H1 (cell line): Measurements from ENCODE around the gene SFXN1. TPM values are rescaled to one million over a fixed set of nuclear protein-coding genes. Genes with fewer than 3 reads are reported as not detected.

ENCODE experiments used
- CTCF ChIA-PET: fragments of 300-600 bp; sonication (Branson Sonifier 250); formaldehyde crosslinking; loops from one replicate; lab custom pipeline; 2021; ENCODE audit not compliant: partially characterized antibody; lab: Charles Lee
- POLR2A ChIA-PET: fragments of 300-600 bp; sonication (Branson Sonifier 250); formaldehyde crosslinking; loops from one replicate; lab custom pipeline; 2021; ENCODE audit warnings: inconsistent platforms; ENCODE audit not compliant: partially characterized antibody; lab: Charles Lee
- DNase-seq, 2 experiments: peaks; one replicate each; pipeline versions ENCODE4 v3.0.0 to v3.0.0-alpha.2; 2010 to 2022; ENCODE audit warnings: low spot score in 2 of 2, low read depth in 1 of 2, mixed read lengths in 1 of 2
- FAIRE-seq: peaks from 2 replicates; lab custom pipeline; 2011; peaks lifted over from hg19 to GRCh38; lab: Jason Lieb, UNC
- H2AFZ ChIP-seq: 2 replicates; pipeline ENCODE4 v1.8.1; 2012; ENCODE audit warnings: low read length, inconsistent platforms
- H2AK5ac ChIP-seq: 2 replicates; pipeline ENCODE4 v1.6.1; 2013; ENCODE audit warnings: low read depth, low read length
- H2BK120ac ChIP-seq: replicated peaks from 2 replicates; pipeline ENCODE3; 2013; ENCODE audit warnings: low read depth, low read length, inconsistent platforms
- H2BK12ac ChIP-seq: 2 replicates; pipeline ENCODE4 v1.6.1; 2013; ENCODE audit warnings: low read depth, low read length
- H2BK15ac ChIP-seq: 2 replicates; pipeline ENCODE4 v1.6.1; 2013; ENCODE audit warnings: low read length
- H2BK20ac ChIP-seq: 2 replicates; pipeline ENCODE4 v1.6.1; 2013; ENCODE audit warnings: low read length
- H2BK5ac ChIP-seq: 2 replicates; pipeline ENCODE4 v1.6.1; 2013; ENCODE audit warnings: low read depth, low read length
- H3K14ac ChIP-seq: 2 replicates; pipeline ENCODE4 v1.6.1; 2013; ENCODE audit warnings: inconsistent platforms; ENCODE audit not compliant: insufficient read length
- H3K18ac ChIP-seq: 2 replicates; pipeline ENCODE4 v1.6.1; 2013; ENCODE audit warnings: low read length; ENCODE audit errors: extremely low read depth
- H3K23ac ChIP-seq: 2 replicates; pipeline ENCODE4 v1.6.1; 2013; ENCODE audit warnings: inconsistent platforms; ENCODE audit not compliant: insufficient read length
- H3K23me2 ChIP-seq: 2 replicates; pipeline ENCODE4 v1.6.1; 2013; ENCODE audit warnings: low read depth, low read length
- H3K27ac ChIP-seq: 2 replicates; pipeline ENCODE4 v1.6.1; 2011; ENCODE audit warnings: low read depth, low read length, inconsistent platforms
- H3K27me3 ChIP-seq, 4 experiments: replicated peaks in 1 of 4; 1 replicate in 1 of 4; 2 replicates in 3 of 4; pipeline versions ENCODE4 v1.6.1 to v1.8.1; 2011 to 2013; ENCODE audit warnings: low read length in 3 of 4, mild to moderate bottlenecking in 3 of 4, inconsistent platforms in 2 of 4, mixed read lengths in 2 of 4, moderate library complexity in 1 of 4; ENCODE audit not compliant: control insufficient read depth in 3 of 4, insufficient read depth in 3 of 4; ENCODE audit errors: extremely low read depth in 1 of 4
- H3K36me3 ChIP-seq, 4 experiments: 2 replicates each; pipeline versions ENCODE4 v1.6.1 to v1.8.1; 2011 to 2013; ENCODE audit warnings: mild to moderate bottlenecking in 4 of 4, low read length in 3 of 4, moderate library complexity in 2 of 4, control low read depth in 1 of 4, inconsistent platforms in 1 of 4; ENCODE audit not compliant: insufficient read depth in 4 of 4, control insufficient read depth in 2 of 4
- H3K4ac ChIP-seq: replicated peaks from 2 replicates; pipeline ENCODE3; 2013; ENCODE audit warnings: low read length, low read depth, mixed read lengths, inconsistent platforms; ENCODE audit not compliant: insufficient read length
- H3K4me1 ChIP-seq, 4 experiments: replicated peaks in 1 of 4; 1 replicate in 1 of 4; 2 replicates in 3 of 4; pipeline versions ENCODE4 v1.6.1 to v1.8.1; 2011 to 2013; ENCODE audit warnings: low read length in 3 of 4, inconsistent platforms in 2 of 4, mixed read lengths in 1 of 4; ENCODE audit not compliant: insufficient read depth in 4 of 4, control insufficient read depth in 3 of 4
- H3K4me2 ChIP-seq, 2 experiments: 2 replicates each; pipeline versions ENCODE4 v1.6.1 to v1.8.1; 2011 to 2013; ENCODE audit warnings: low read depth in 2 of 2, low read length in 2 of 2, control low read depth in 1 of 2, inconsistent platforms in 1 of 2, mild to moderate bottlenecking in 1 of 2; ENCODE audit not compliant: insufficient read depth in 1 of 2
- H3K4me3 ChIP-seq, 4 experiments: fragments of 200-600, 300-600 bp in 1 of 4; sonication (generic), shearing (Covaris generic), sonication (Bioruptor Twin) in 1 of 4; 2 replicates each; pipeline versions ENCODE4 v1.5.1 to v1.8.1; 2011 to 2016; ENCODE audit warnings: low read length in 4 of 4, low read depth in 3 of 4, control low read depth in 2 of 4, inconsistent platforms in 2 of 4, mild to moderate bottlenecking in 2 of 4, mixed read lengths in 1 of 4, moderate library complexity in 1 of 4; ENCODE audit not compliant: insufficient read depth in 2 of 4; ENCODE audit errors: extremely low read depth in 1 of 4
- H3K56ac ChIP-seq: replicated peaks from 2 replicates; pipeline ENCODE3; 2013; ENCODE audit warnings: low read depth, mild to moderate bottlenecking, mixed read lengths, low read length, inconsistent platforms; ENCODE audit not compliant: insufficient read length
- H3K79me1 ChIP-seq: 2 replicates; pipeline ENCODE4 v1.6.1; 2013; ENCODE audit warnings: low read depth, low read length, control low read depth
- H3K79me2 ChIP-seq, 2 experiments: 2 replicates each; pipeline versions ENCODE4 v1.6.1 to v1.8.1; 2012 to 2013; ENCODE audit warnings: low read length in 2 of 2, mild to moderate bottlenecking in 2 of 2, inconsistent platforms in 1 of 2; ENCODE audit not compliant: insufficient read depth in 2 of 2, control insufficient read depth in 1 of 2
- H3K9ac ChIP-seq, 4 experiments: replicated peaks in 1 of 4; 1 replicate in 1 of 4; 2 replicates in 3 of 4; pipeline versions ENCODE4 v1.6.1 to v1.8.1; 2011 to 2013; ENCODE audit warnings: low read depth in 3 of 4, low read length in 3 of 4, control low read depth in 2 of 4, mild to moderate bottlenecking in 2 of 4, moderate library complexity in 2 of 4, inconsistent platforms in 1 of 4; ENCODE audit errors: extremely low read depth in 1 of 4
- H3K9me3 ChIP-seq, 2 experiments: 2 replicates each; pipeline versions ENCODE4 v1.6.1 to v1.8.1; 2012 to 2013; ENCODE audit warnings: mild to moderate bottlenecking in 2 of 2, moderate library complexity in 2 of 2, control low read depth in 1 of 2, inconsistent platforms in 1 of 2, low read depth in 1 of 2, low read length in 1 of 2, mixed read lengths in 1 of 2; ENCODE audit not compliant: insufficient read depth in 2 of 2
- H4K20me1 ChIP-seq, 2 experiments: replicated peaks in 1 of 2; 2 replicates each; pipeline versions ENCODE3 to v1.8.1; 2011 to 2013; ENCODE audit warnings: inconsistent platforms in 2 of 2, low read length in 2 of 2, mild to moderate bottlenecking in 1 of 2; ENCODE audit not compliant: insufficient read depth in 2 of 2, control insufficient read depth in 1 of 2
- H4K5ac ChIP-seq: 2 replicates; pipeline ENCODE4 v1.6.1; 2013; ENCODE audit warnings: low read length, low read depth, mixed read lengths, inconsistent platforms; ENCODE audit not compliant: insufficient read length
- H4K8ac ChIP-seq: 2 replicates; pipeline ENCODE4 v1.8.0; 2013; ENCODE audit warnings: mild to moderate bottlenecking, moderate library complexity, low read length, inconsistent platforms; ENCODE audit not compliant: insufficient read depth; ENCODE audit errors: extremely low read depth
- H4K91ac ChIP-seq: replicated peaks from 2 replicates; pipeline ENCODE3; 2013; ENCODE audit warnings: low read length, mixed read lengths, inconsistent platforms; ENCODE audit not compliant: insufficient read length
- ASH2L ChIP-seq: fragments of 200-600, 300-600 bp; sonication (generic); IDR thresholded peaks from one replicate; pipeline ENCODE4 v1.7.1; 2017; ENCODE audit warnings: low read length
- BCL11A ChIP-seq, 2 experiments: IDR thresholded peaks; one replicate each; pipeline ENCODE4 v1.6.1; 2011; ENCODE audit warnings: low read depth in 2 of 2, low read length in 2 of 2, mild to moderate bottlenecking in 2 of 2
- CHD1 ChIP-seq: IDR thresholded peaks from 2 replicates; pipeline ENCODE4 v1.6.1; 2012; ENCODE audit warnings: low read depth, low read length, improper control_type of control experiment
- CREB1 ChIP-seq: IDR thresholded peaks from 2 replicates; pipeline ENCODE4 v1.6.1; 2012; ENCODE audit warnings: inconsistent platforms
- GABPA ChIP-seq: IDR thresholded peaks from 2 replicates; pipeline ENCODE4 v1.6.1; 2011; ENCODE audit warnings: mild to moderate bottlenecking, low read length, moderate library complexity, borderline replicate concordance; ENCODE audit not compliant: insufficient read depth
- HDAC6 ChIP-seq: IDR thresholded peaks from one replicate; pipeline ENCODE4 v1.7.1; 2012; ENCODE audit warnings: low read depth, mild to moderate bottlenecking, inconsistent platforms, low read length, moderate library complexity
- KDM1A ChIP-seq: fragments of 200-600, 300-600 bp; sonication (generic); IDR thresholded peaks from 2 replicates; pipeline ENCODE4 v1.7.1; 2016; ENCODE audit warnings: mild to moderate bottlenecking, low read length, borderline replicate concordance
- KDM5A ChIP-seq: fragments of 200-600 bp; IDR thresholded peaks from 2 replicates; pipeline ENCODE4 v1.7.1; 2012; ENCODE audit warnings: mild to moderate bottlenecking, low read length, inconsistent platforms, mixed read lengths
- SAP30 ChIP-seq: fragments of 300-600 bp; sonication (generic); IDR thresholded peaks from 2 replicates; pipeline ENCODE4 v1.7.1; 2012; ENCODE audit warnings: low read length, moderate library complexity, mild to moderate bottlenecking, inconsistent platforms; ENCODE audit not compliant: insufficient read depth, insufficient replicate concordance
- SIN3A ChIP-seq, 2 experiments: IDR thresholded peaks in 1 of 2; conservative IDR thresholded peaks in 1 of 2; 2 replicates each; pipeline ENCODE4 v1.6.1; 2011 to 2012; ENCODE audit warnings: low read length in 2 of 2, improper control_type of control experiment in 1 of 2, low read depth in 1 of 2, mild to moderate bottlenecking in 1 of 2
- SRF ChIP-seq: IDR thresholded peaks from 2 replicates; pipeline ENCODE4 v1.6.1; 2011; ENCODE audit warnings: mild to moderate bottlenecking, low read depth, low read length, moderate library complexity
- SUZ12 ChIP-seq: fragments of 200-600 bp; sonication (generic); IDR thresholded peaks from 2 replicates; pipeline ENCODE4 v1.6.1; 2012; ENCODE audit warnings: mild to moderate bottlenecking, inconsistent platforms, low read length, moderate library complexity, mixed read lengths
- TBP ChIP-seq: IDR thresholded peaks from 2 replicates; pipeline ENCODE4 v1.6.1; 2011; ENCODE audit warnings: low read depth, low read length, improper control_type of control experiment
- TCF12 ChIP-seq: IDR thresholded peaks from 2 replicates; pipeline ENCODE4 v1.6.1; 2011; ENCODE audit warnings: low read depth, mild to moderate bottlenecking, low read length
- ZNF274 ChIP-seq: IDR thresholded peaks from 2 replicates; pipeline ENCODE4 v1.7.0; 2012; ENCODE audit warnings: low read length, borderline replicate concordance; ENCODE audit errors: extremely low read depth
- WGBS, 2 experiments: shearing (Covaris generic) in 1 of 2; methylation state at CpG; one replicate each; pipeline versions ENCODE4 v1.1.6 to v1.1.7; 2013 to 2015; ENCODE audit warnings: low lambda C conversion rate in 2 of 2, mixed read lengths in 2 of 2, inconsistent platforms in 1 of 2, low coverage in 1 of 2, missing lambda C conversion rate in 1 of 2; ENCODE audit not compliant: insufficient replicate concordance in 2 of 2, insufficient coverage in 1 of 2, insufficient read length in 1 of 2; ENCODE audit errors: extremely low coverage in 1 of 2, missing lambda C conversion rate in 1 of 2; 5-methylcytosine and 5-hydroxymethylcytosine counted together
- polyA plus RNA-seq, 7 experiments: library from polyadenylated mRNA; depleted of rRNA in 3 of 7; stranded (reverse) in 5 of 7; unstranded in 2 of 7; fragments of >200 nt in 5 of 7; fragments of 200-250 nt in 2 of 7; gene quantifications; 1 replicate in 5 of 7; 2 replicates in 1 of 7; 4 replicates in 1 of 7; pipeline versions ENCODE4 v1.2.1 to v1.2.3, GENCODE V29; 2011 to 2013; ENCODE audit warnings: missing spikeins in 2 of 7, mixed read lengths in 2 of 7
- total RNA-seq: library from RNA; stranded (reverse); fragmentation: NEBNext Ultra II Directional; extraction: Animal tissue kit (Norgen Biotek cat#: 25700); gene quantifications from 2 replicates; pipeline ENCODE4 v1.2.1, GENCODE V29; 2021

SFXN1 gene
- total and polyA plus RNA-seq, 2 of the 8 experiments (the other 6 are each of a cell fraction or from before 2014, with no cell fraction given): 72.7 to 97.6 TPM

DNA sequence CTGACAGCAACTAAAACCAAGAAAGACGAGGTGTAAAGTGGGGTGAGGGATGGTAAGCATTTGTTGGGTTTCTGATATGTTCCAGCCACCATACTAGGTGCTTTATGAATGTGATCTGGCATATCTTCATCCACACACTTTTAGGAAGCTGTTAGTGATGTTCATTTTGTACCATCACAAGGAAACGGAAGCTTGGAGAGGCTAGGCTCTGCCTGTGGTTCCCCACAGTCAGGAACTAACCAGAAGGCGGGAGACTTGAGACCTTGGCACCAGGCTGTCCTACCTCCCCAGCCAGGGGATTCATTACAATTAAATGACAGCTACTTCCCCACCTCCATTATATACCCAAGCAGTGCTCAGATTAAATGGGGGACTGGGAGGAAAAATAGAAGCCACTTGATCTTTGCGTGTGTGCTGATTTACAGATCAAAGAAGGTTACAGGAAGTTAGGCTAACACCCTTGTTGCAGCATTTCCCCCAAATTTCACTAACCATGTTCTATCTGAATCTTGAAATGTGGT lies 43.0 kb downstream of the SFXN1 start:
- Histone ChIP-seq H3K4me1 (no peaks in the 10 kb centered on the region), H4K8ac (no peak overlapping the region), H3K79me1 (no peaks in the 10 kb centered on the region), H2AFZ (no peak overlapping the region), H3K23me2 (no peaks in the 10 kb centered on the region), H2BK5ac (no peak overlapping the region), H4K20me1 (peaks cover 0 to 2% of the 10 kb centered on the region in 2 experiments), H3K18ac (no peak overlapping the region), H3K27me3 (no peaks in the 10 kb centered on the region), H3K9ac (no peak overlapping the region), H3K4ac (no peak overlapping the region), H3K79me2 (no peaks in the 10 kb centered on the region), H4K5ac (no peak overlapping the region), H2BK20ac (no peak overlapping the region), H3K56ac (no peak overlapping the region), H3K14ac (no peak overlapping the region), H3K36me3 (peaks cover 16 to 74% (median 42%) of the 10 kb centered on the region in 4 experiments), H2AK5ac (no peak overlapping the region), H3K4me2 (no peak overlapping the region), H3K9me3 (no peaks in the 10 kb centered on the region), H2BK15ac (no peak overlapping the region), H2BK12ac (no peak overlapping the region), H2BK120ac (no peak overlapping the region), H3K27ac (no peak overlapping the region), H3K23ac (no peak overlapping the region), H3K4me3 (no peak overlapping the region), H4K91ac (no peak overlapping the region)
- POLR2A ChIA-PET: no interaction called here
- WGBS, 2 experiments: 95% methylated on average over 4 of the region's 4 CpGs; no CpG with 5 or more reads in 1 of the 2 experiments
- CTCF ChIA-PET: interaction anchor here (0.9 to 1.0 kb wide), 2 partner anchors 11 to 145 kb away, joined by 3 to 4 read pairs; no protein-coding TSS in a partner anchor
- no peak for DNase-seq
- FAIRE-seq: no peak
- TF ChIP-seq HDAC6 (no peak), CHD1 (no peak), CREB1 (no peak), SAP30 (no peak), BCL11A (IDR thresholded peaks at IDR 0.05; ENCODE audit: low read depth in 2 of 2, low read length in 2 of 2) (no peak), KDM1A (no peak), SIN3A (conservative IDR thresholded peaks at IDR 0.05 in 1 of 2, IDR thresholded peaks at IDR 0.05 in 1 of 2; ENCODE audit: low read depth in 1 of 2, low read length in 2 of 2) (no peak), GABPA (no peak), TBP (no peak), ASH2L (no peak), ZNF274 (no peak), SUZ12 (no peak), TCF12 (no peak), SRF (no peak), KDM5A (no peak)
